Sigmoid colon (tissue), 4 donors: ENCODE data around the gene IL6R.

Experiments used
- EP300 ChIP-seq, 4 donors: sonication (generic); formaldehyde crosslinking; IDR thresholded peaks; one replicate each; pipeline ENCODE4 v1.6.1; 2017; ENCODE audit warnings: antibody characterized with exemption in 4 of 4
- POLR2A ChIP-seq, 2 donors: fragments of 450-650 bp; IDR thresholded peaks; one replicate each; pipeline ENCODE4 v1.6.1; 2016; ENCODE audit warnings: antibody characterized with exemption in 2 of 2, mild to moderate bottlenecking in 2 of 2, moderate library complexity in 2 of 2
- POLR2AphosphoS5 ChIP-seq, 4 donors: sonication (generic); formaldehyde crosslinking; IDR thresholded peaks; one replicate each; pipeline ENCODE4 v1.6.1; 2017; ENCODE audit warnings: antibody characterized with exemption in 4 of 4
- TF ChIP-seq, protein P1 (sequence below), 4 experiments: fragments of 450-650 bp in 3 of 4; fragments of 200-600 bp in 1 of 4; IDR thresholded peaks; one replicate each; pipeline ENCODE4 v1.5.1; 2016 to 2019; ENCODE audit warnings: antibody characterized with exemption in 4 of 4, mild to moderate bottlenecking in 3 of 4, moderate library complexity in 2 of 4

DNA sequence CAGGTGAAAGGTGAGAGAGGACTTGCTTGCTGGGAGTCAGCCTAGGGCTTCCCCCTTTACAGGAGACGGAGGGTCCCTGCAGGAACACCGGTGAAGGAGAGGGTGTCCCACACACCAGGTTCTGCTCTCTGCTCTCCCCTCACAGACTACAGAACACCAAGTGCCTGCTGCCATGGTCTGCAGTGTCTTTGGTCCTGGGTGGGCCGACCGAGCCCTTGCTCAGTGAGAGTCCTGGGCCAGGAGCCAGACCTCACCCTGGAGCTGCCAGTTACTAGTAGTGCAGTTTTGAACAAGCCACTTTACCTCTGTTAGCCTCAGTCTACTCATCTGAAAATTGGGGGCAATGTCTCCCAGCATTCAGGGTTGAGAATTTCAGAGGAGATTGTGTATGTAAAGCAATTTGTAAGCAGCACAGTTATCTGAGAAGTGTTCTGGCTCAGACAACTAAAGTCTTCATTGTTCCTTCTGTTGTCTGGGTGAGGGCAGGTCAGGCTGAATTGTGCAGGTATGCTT lies 2.7 kb upstream of the IL6R start:
- TF ChIP-seq, protein P1, sequence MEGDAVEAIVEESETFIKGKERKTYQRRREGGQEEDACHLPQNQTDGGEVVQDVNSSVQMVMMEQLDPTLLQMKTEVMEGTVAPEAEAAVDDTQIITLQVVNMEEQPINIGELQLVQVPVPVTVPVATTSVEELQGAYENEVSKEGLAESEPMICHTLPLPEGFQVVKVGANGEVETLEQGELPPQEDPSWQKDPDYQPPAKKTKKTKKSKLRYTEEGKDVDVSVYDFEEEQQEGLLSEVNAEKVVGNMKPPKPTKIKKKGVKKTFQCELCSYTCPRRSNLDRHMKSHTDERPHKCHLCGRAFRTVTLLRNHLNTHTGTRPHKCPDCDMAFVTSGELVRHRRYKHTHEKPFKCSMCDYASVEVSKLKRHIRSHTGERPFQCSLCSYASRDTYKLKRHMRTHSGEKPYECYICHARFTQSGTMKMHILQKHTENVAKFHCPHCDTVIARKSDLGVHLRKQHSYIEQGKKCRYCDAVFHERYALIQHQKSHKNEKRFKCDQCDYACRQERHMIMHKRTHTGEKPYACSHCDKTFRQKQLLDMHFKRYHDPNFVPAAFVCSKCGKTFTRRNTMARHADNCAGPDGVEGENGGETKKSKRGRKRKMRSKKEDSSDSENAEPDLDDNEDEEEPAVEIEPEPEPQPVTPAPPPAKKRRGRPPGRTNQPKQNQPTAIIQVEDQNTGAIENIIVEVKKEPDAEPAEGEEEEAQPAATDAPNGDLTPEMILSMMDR (IDR thresholded peaks at IDR 0.05) = no peak
- no peak for TF ChIP-seq POLR2AphosphoS5 (IDR thresholded peaks at IDR 0.05)
- TF ChIP-seq POLR2A (IDR thresholded peaks at IDR 0.05) = no peak
- no peak for TF ChIP-seq EP300 (IDR thresholded peaks at IDR 0.05)
